Measurements from ENCODE around the gene ETFB.

Gene ETFB

GRCh38 chr19:51377422-51377821 lies 11.2 kb upstream of the ETFB start:
- DNase-seq (ENCODE audit: extremely low spot score) = no peak
- POLR2A ChIA-PET = interaction anchor here (0.8 to 1.4 kb wide), 2 partner anchors 10 to 17 kb away, joined by 3 read pairs; no protein-coding TSS in a partner anchor
- no peak for TF ChIP-seq ARNT (IDR thresholded peaks at IDR 0.05)
- TF ChIP-seq L3MBTL2 (conservative IDR thresholded peaks at IDR 0.05) = no peak
- no peak for TF ChIP-seq LEF1 (IDR thresholded peaks at IDR 0.05; ENCODE audit: borderline replicate concordance)
- TF ChIP-seq TARDBP (IDR thresholded peaks at IDR 0.05) = no peak
- TF ChIP-seq ELF4 (IDR thresholded peaks at IDR 0.05) = no peak
- no peak for TF ChIP-seq BHLHE40 (IDR thresholded peaks at IDR 0.05; ENCODE audit: borderline replicate concordance)
- TF ChIP-seq HDGF (IDR thresholded peaks at IDR 0.05; ENCODE audit: borderline replicate concordance) = no peak
- TF ChIP-seq CTBP1 (IDR thresholded peaks at IDR 0.05; ENCODE audit: borderline replicate concordance) = no peak
- TF ChIP-seq FOXM1 (IDR thresholded peaks at IDR 0.05; ENCODE audit: borderline replicate concordance) = no peak
- no peak for TF ChIP-seq ZNF384 (IDR thresholded peaks at IDR 0.05)
- TF ChIP-seq FOXA1 (IDR thresholded peaks at IDR 0.05) = no peak
- TF ChIP-seq, protein P1, sequence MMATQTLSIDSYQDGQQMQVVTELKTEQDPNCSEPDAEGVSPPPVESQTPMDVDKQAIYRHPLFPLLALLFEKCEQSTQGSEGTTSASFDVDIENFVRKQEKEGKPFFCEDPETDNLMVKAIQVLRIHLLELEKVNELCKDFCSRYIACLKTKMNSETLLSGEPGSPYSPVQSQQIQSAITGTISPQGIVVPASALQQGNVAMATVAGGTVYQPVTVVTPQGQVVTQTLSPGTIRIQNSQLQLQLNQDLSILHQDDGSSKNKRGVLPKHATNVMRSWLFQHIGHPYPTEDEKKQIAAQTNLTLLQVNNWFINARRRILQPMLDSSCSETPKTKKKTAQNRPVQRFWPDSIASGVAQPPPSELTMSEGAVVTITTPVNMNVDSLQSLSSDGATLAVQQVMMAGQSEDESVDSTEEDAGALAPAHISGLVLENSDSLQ (IDR thresholded peaks at IDR 0.05) = no peak
- TF ChIP-seq SUZ12 (IDR thresholded peaks at IDR 0.05) = no peak
- no peak for TF ChIP-seq SP1 (IDR thresholded peaks at IDR 0.05)
- TF ChIP-seq NFRKB (IDR thresholded peaks at IDR 0.05) = no peak
- no peak for TF ChIP-seq FOXK2 (IDR thresholded peaks at IDR 0.05)
- CTCF ChIA-PET = no interaction called here

DNA sequence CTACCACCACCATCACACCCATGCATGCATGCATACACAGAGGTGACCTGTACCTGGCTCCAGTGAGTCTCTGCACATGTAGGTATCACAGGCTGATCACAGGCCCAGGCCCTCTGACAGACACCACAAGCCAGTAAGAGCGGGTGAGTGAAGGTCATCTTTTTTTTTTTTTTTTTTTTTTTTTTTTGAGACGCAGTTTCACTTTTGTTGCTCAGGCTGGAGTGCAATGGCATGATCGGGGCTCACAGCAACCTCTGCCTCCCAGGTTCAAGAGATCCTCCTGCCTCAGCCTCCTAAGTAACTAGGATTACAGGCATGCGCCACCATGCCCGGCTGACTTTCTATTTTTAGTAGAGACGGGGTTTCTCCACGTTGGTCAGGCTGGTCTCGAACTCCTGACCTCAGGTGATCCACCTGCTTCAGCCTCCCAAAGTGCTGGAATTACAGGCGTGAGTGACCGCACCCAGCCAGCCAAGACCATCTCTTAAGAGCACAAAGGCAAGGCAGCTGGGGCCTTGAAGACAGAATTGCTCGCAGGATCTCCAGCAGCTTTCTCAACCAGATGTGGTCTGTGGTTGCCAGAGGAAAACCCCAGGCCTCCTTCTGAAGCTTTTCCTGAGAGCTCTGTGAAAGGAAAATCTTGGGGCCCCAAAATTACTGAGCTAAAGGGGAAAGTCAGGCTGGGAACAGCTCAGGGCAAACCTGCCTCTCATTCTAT lies 9.5 kb upstream of the ETFB start:
- TF ChIP-seq HDGF (IDR thresholded peaks at IDR 0.05; ENCODE audit: borderline replicate concordance) = no peak
- ChIA-PET CTCF (no interaction called here), POLR2A (no interaction called here)
- no peak for DNase-seq (ENCODE audit: extremely low spot score)

- CTCF ChIA-PET = no interaction called here
- DNase-seq (ENCODE audit: extremely low spot score) = no peak
- TF ChIP-seq ELF4 (IDR thresholded peaks at IDR 0.05) (no peak), TARDBP (IDR thresholded peaks at IDR 0.05) (no peak), FOXM1 (IDR thresholded peaks at IDR 0.05; ENCODE audit: borderline replicate concordance) (no peak), FOXK2 (IDR thresholded peaks at IDR 0.05) (no peak), SUZ12 (IDR thresholded peaks at IDR 0.05) (no peak), FOXA1 (IDR thresholded peaks at IDR 0.05) (no peak), LEF1 (IDR thresholded peaks at IDR 0.05; ENCODE audit: borderline replicate concordance) (no peak), BHLHE40 (IDR thresholded peaks at IDR 0.05; ENCODE audit: borderline replicate concordance) (no peak), HDGF (IDR thresholded peaks at IDR 0.05; ENCODE audit: borderline replicate concordance) (no peak)
- TF ChIP-seq, protein P1 (IDR thresholded peaks at IDR 0.05) = no peak
- POLR2A ChIA-PET = interaction anchor here (2.4 kb wide), 1 partner anchor 22 kb away, joined by 10 read pairs; no protein-coding TSS in a partner anchor
These were observed 6.7 kb upstream of the ETFB start, which contains the start of gene NKG7 for GRCh38 chr19:51372649-51373504. TSS of gene NKG7 (minus strand) at chr19:51372654. CDS start at chr19:51372535, 119 bp downstream.

DNA sequence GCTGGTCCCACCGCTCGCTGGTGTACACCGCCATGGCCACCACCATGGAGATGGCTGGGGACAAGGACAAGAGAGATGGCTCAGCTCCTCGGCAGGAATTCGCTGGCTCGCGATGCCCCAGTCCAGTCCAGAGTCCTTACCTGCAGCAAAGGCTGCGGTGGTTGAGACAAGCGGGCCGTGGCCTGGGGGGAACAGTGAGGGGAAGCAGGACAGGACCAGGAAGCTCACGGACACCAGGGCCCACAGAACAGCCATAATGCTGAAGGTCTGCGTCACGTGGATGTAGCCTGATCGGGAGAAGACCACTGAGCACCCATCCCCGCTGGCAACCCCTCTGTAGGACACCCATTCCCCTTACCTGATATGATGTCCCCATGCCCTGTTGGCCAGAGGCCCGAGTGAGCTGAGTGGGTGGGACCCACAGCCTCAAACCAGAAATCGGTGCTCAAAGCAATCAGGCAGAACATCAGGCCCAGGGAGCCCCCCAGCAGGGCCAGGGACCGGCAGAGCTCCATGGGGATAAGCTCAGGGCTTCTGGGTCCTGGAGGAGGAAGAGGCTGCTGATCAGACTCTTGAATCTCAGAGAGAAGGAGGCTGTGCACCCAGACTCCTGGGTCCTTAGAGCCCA lies 5.9 kb upstream of the ETFB start:
- ChIA-PET POLR2A (interaction anchor here (0.9 to 2.4 kb wide), 2 partner anchors 17 to 22 kb away, joined by 3 to 10 read pairs; no protein-coding TSS in a partner anchor), CTCF (no interaction called here)
- no peak for TF ChIP-seq ZNF384 (IDR thresholded peaks at IDR 0.05)
- no peak for TF ChIP-seq CTBP1 (IDR thresholded peaks at IDR 0.05; ENCODE audit: borderline replicate concordance)
- no peak for TF ChIP-seq BHLHE40 (IDR thresholded peaks at IDR 0.05; ENCODE audit: borderline replicate concordance)
- TF ChIP-seq HDGF (IDR thresholded peaks at IDR 0.05; ENCODE audit: borderline replicate concordance) = no peak
- no peak for TF ChIP-seq FOXM1 (IDR thresholded peaks at IDR 0.05; ENCODE audit: borderline replicate concordance)
- no peak for TF ChIP-seq SUZ12 (IDR thresholded peaks at IDR 0.05)
- TF ChIP-seq LEF1 (IDR thresholded peaks at IDR 0.05; ENCODE audit: borderline replicate concordance) = no peak
- no peak for TF ChIP-seq L3MBTL2 (conservative IDR thresholded peaks at IDR 0.05)
- TF ChIP-seq FOXK2 (IDR thresholded peaks at IDR 0.05) = no peak
- TF ChIP-seq, protein P1 (IDR thresholded peaks at IDR 0.05) = no peak
- TF ChIP-seq FOXA1 (IDR thresholded peaks at IDR 0.05) = no peak
- no peak for TF ChIP-seq ARNT (IDR thresholded peaks at IDR 0.05)
- no peak for TF ChIP-seq SP1 (IDR thresholded peaks at IDR 0.05)
- TF ChIP-seq NFRKB (IDR thresholded peaks at IDR 0.05) = no peak
- no peak for DNase-seq (ENCODE audit: extremely low spot score)

GRCh38 chr19:51371186-51371690 lies 5.0 kb upstream of the ETFB start:
- ChIA-PET POLR2A (interaction anchor here (2.4 kb wide), 1 partner anchor 23 kb away, joined by 10 read pairs; no protein-coding TSS in a partner anchor), CTCF (no interaction called here)

More at GRCh38 chr19:51371186-51371690, 5.0 kb upstream of the ETFB start:
- no peak for DNase-seq (ENCODE audit: extremely low spot score)
- TF ChIP-seq FOXA1 (IDR thresholded peaks at IDR 0.05) (no peak), ARNT (IDR thresholded peaks at IDR 0.05) (no peak), LEF1 (IDR thresholded peaks at IDR 0.05; ENCODE audit: borderline replicate concordance) (no peak), SP1 (IDR thresholded peaks at IDR 0.05) (no peak), TARDBP (IDR thresholded peaks at IDR 0.05) (no peak), FOXM1 (IDR thresholded peaks at IDR 0.05; ENCODE audit: borderline replicate concordance) (no peak), L3MBTL2 (conservative IDR thresholded peaks at IDR 0.05) (no peak), ZNF384 (IDR thresholded peaks at IDR 0.05) (no peak), BHLHE40 (IDR thresholded peaks at IDR 0.05; ENCODE audit: borderline replicate concordance) (no peak), ELF4 (IDR thresholded peaks at IDR 0.05) (no peak), SUZ12 (IDR thresholded peaks at IDR 0.05) (no peak), CTBP1 (IDR thresholded peaks at IDR 0.05; ENCODE audit: borderline replicate concordance) (no peak), HDGF (IDR thresholded peaks at IDR 0.05; ENCODE audit: borderline replicate concordance) (no peak), FOXK2 (IDR thresholded peaks at IDR 0.05) (no peak), NFRKB (IDR thresholded peaks at IDR 0.05) (no peak)
- TF ChIP-seq, protein P1 (IDR thresholded peaks at IDR 0.05) = no peak

All from HEK293T (cell line).